DOHH2 (cell line): ENCODE measurements around the gene LAMA4.

Experiments
- H3F3A ChIP-seq: fragments of 200-600 bp; sonication (generic), shearing (Covaris generic); 2 replicates; pipeline ENCODE4 v1.6.0; 2016; ENCODE audit warnings: antibody characterized with exemption, mild to moderate bottlenecking; ENCODE audit not compliant: control insufficient read depth, insufficient read depth
- H3K27ac ChIP-seq: fragments of 200-600 bp; sonication (generic); 2 replicates; pipeline ENCODE4 v1.5.1; 2014; ENCODE audit warnings: low read depth, mild to moderate bottlenecking, low read length, moderate library complexity
- H3K27me3 ChIP-seq: fragments of 200-600 bp; sonication (generic); 2 replicates; pipeline ENCODE4 v1.6.1; 2014; ENCODE audit warnings: mild to moderate bottlenecking, low read length, mixed read lengths; ENCODE audit not compliant: control insufficient read depth
- H3K36me3 ChIP-seq: fragments of 200-600 bp; sonication (generic); 2 replicates; pipeline ENCODE4 v1.6.1; 2014; ENCODE audit warnings: mild to moderate bottlenecking, low read length, moderate library complexity, mixed read lengths; ENCODE audit not compliant: control insufficient read depth
- H3K4me1 ChIP-seq: fragments of 200-600 bp; sonication (generic); 2 replicates; pipeline ENCODE4 v1.6.1; 2014; ENCODE audit warnings: mild to moderate bottlenecking, low read length, mixed read lengths; ENCODE audit not compliant: control insufficient read depth
- H3K4me2 ChIP-seq: fragments of 200-600 bp; sonication (generic); 2 replicates; pipeline ENCODE4 v1.6.0; 2014; ENCODE audit warnings: mild to moderate bottlenecking, low read length, moderate library complexity
- H3K4me3 ChIP-seq: fragments of 200-600 bp; sonication (generic); 2 replicates; pipeline ENCODE4 v1.5.1; 2014; ENCODE audit warnings: mild to moderate bottlenecking, low read length, mixed read lengths
- H3K79me2 ChIP-seq: fragments of 200-600 bp; sonication (generic); 2 replicates; pipeline ENCODE4 v1.6.1; 2014; ENCODE audit warnings: mild to moderate bottlenecking, low read length, mixed read lengths; ENCODE audit not compliant: control insufficient read depth
- H3K9me2 ChIP-seq: fragments of 200-600 bp; sonication (generic); replicated peaks from 2 replicates; pipeline ENCODE4 v1.6.1; 2014; ENCODE audit warnings: mild to moderate bottlenecking, low read length, mixed read lengths; ENCODE audit not compliant: control insufficient read depth
- H3K9me3 ChIP-seq: fragments of 200-600 bp; sonication (generic); 2 replicates; pipeline ENCODE4 v1.6.1; 2014; ENCODE audit warnings: antibody characterized with exemption, low read length, mixed read lengths; ENCODE audit not compliant: control insufficient read depth, insufficient read depth
- H4K20me1 ChIP-seq: fragments of 200-600 bp; sonication (generic); 2 replicates; pipeline ENCODE4 v1.6.0; 2014; ENCODE audit warnings: low read depth, mild to moderate bottlenecking, antibody characterized with exemption, low read length, moderate library complexity; ENCODE audit not compliant: control insufficient read depth, insufficient read depth
- CTCF ChIP-seq: fragments of 200-600 bp; sonication (generic); IDR thresholded peaks from one replicate; pipeline ENCODE4 v1.5.1; 2014; ENCODE audit warnings: antibody characterized with exemption, mild to moderate bottlenecking, low read depth, low read length; ENCODE audit not compliant: poor library complexity, severe bottlenecking
- EZH2phosphoT487 ChIP-seq: fragments of 200-600 bp; sonication (generic); IDR thresholded peaks from 2 replicates; pipeline ENCODE4 v1.6.1; 2017; ENCODE audit warnings: borderline replicate concordance, mild to moderate bottlenecking, antibody characterized with exemption, low read length, moderate library complexity, mixed read lengths

Gene LAMA4

GRCh38 chr6:112243861-112244827, 10.2 kb downstream of the LAMA4 start:
- no peak overlapping the region for H3K4me3 ChIP-seq
- TF ChIP-seq EZH2phosphoT487 = no peak
- no peak for TF ChIP-seq CTCF
- no peak overlapping the region for H3K27ac ChIP-seq
- H3F3A ChIP-seq = no peaks in the 10 kb centered on the region
- H3K9me3 ChIP-seq = no peaks in the 10 kb centered on the region
- H3K36me3 ChIP-seq = no peaks in the 10 kb centered on the region
- no peaks in the 10 kb centered on the region for H4K20me1 ChIP-seq
- H3K27me3 ChIP-seq = no peaks in the 10 kb centered on the region
- H3K9me2 ChIP-seq = no peaks in the 10 kb centered on the region
- no peaks in the 10 kb centered on the region for H3K79me2 ChIP-seq
- no peaks in the 10 kb centered on the region for H3K4me1 ChIP-seq
- no peak overlapping the region for H3K4me2 ChIP-seq

GRCh38 chr6:112241820-112242429, 12.4 kb downstream of the LAMA4 start:
- no peak overlapping the region for H3K4me3 ChIP-seq
- no peaks in the 10 kb centered on the region for H3F3A ChIP-seq
- H4K20me1 ChIP-seq = no peaks in the 10 kb centered on the region
- H3K36me3 ChIP-seq = no peaks in the 10 kb centered on the region
- TF ChIP-seq EZH2phosphoT487 (no peak), CTCF (no peak)
- H3K9me3 ChIP-seq = no peaks in the 10 kb centered on the region
- no peak overlapping the region for H3K27ac ChIP-seq
- H3K4me1 ChIP-seq = no peaks in the 10 kb centered on the region
- no peaks in the 10 kb centered on the region for H3K27me3 ChIP-seq
- H3K4me2 ChIP-seq = no peak overlapping the region
- no peaks in the 10 kb centered on the region for H3K79me2 ChIP-seq
- no peaks in the 10 kb centered on the region for H3K9me2 ChIP-seq

- no peaks in the 10 kb centered on the region for H3K9me2 ChIP-seq
- no peaks in the 10 kb centered on the region for H4K20me1 ChIP-seq
- H3K36me3 ChIP-seq = no peaks in the 10 kb centered on the region
- no peaks in the 10 kb centered on the region for H3K4me1 ChIP-seq
- no peak overlapping the region for H3K4me3 ChIP-seq
- no peak overlapping the region for H3K27ac ChIP-seq
- H3K27me3 ChIP-seq = no peaks in the 10 kb centered on the region
- no peak for TF ChIP-seq CTCF
- TF ChIP-seq EZH2phosphoT487 = no peak
- no peaks in the 10 kb centered on the region for H3K79me2 ChIP-seq
- no peaks in the 10 kb centered on the region for H3K9me3 ChIP-seq
- no peaks in the 10 kb centered on the region for H3F3A ChIP-seq
- H3K4me2 ChIP-seq = no peak overlapping the region
Measured at GRCh38 chr6:112237595-112237994, 16.8 kb downstream of the LAMA4 start.
